Gastroesophageal sphincter (tissue), 4 donors: ENCODE results near the gene PRR13. TPM values are rescaled to one million over a fixed set of nuclear protein-coding genes. Genes with fewer than 3 reads are reported as not detected.
"Not testable (repeated sequence)": the region's sequence is repeated elsewhere in the genome, so short reads cannot be mapped to it uniquely, and the experiment has no call there.

Experiments used
- ATAC-seq: fragments of 150-250 bp; one replicate; pipeline ENCODE4 v1.9.1; 2016; ENCODE audit warnings: mild to moderate bottlenecking, moderate library complexity
- H3K27ac ChIP-seq, 4 donors: fragments of 200-600 bp; sonication (generic) in 3 of 4; 1 replicate in 3 of 4; 2 replicates in 1 of 4; pipeline ENCODE4 v1.5.1; 2016 to 2019
- H3K27me3 ChIP-seq: fragments of 200-600 bp; sonication (generic); one replicate; pipeline ENCODE4 v1.5.1; 2019
- H3K36me3 ChIP-seq, 2 donors: fragments of 200-600 bp; sonication (generic); one replicate each; pipeline ENCODE4 v1.5.1; 2019; ENCODE audit warnings: control low read depth in 1 of 2
- H3K4me1 ChIP-seq, 3 donors: fragments of 200-600 bp; sonication (generic); 1 replicate in 2 of 3; 2 replicates in 1 of 3; pipeline ENCODE4 v1.5.1; 2016 to 2019; ENCODE audit warnings: control low read depth in 2 of 3
- H3K4me3 ChIP-seq, 2 donors: fragments of 200-600 bp; sonication (generic); one replicate each; pipeline ENCODE4 v1.5.1; 2019; ENCODE audit warnings: mild to moderate bottlenecking in 1 of 2, moderate library complexity in 1 of 2
- H3K9me3 ChIP-seq, 3 donors: fragments of 200-600 bp; sonication (generic); one replicate each; pipeline ENCODE4 v1.5.1; 2017 to 2019; ENCODE audit warnings: control low read depth in 2 of 3
- CTCF ChIP-seq, 4 experiments: fragments of 200-600 bp in 2 of 4; fragments of 450-650 bp in 2 of 4; sonication (generic) in 1 of 4; IDR thresholded peaks; one replicate each; pipeline ENCODE4 v1.5.1; 2017 to 2019; ENCODE audit warnings: antibody characterized with exemption in 4 of 4, mild to moderate bottlenecking in 2 of 4, moderate library complexity in 2 of 4
- EP300 ChIP-seq: sonication (generic); formaldehyde crosslinking; IDR thresholded peaks from one replicate; pipeline ENCODE4 v1.6.1; 2017; ENCODE audit warnings: antibody characterized with exemption, mild to moderate bottlenecking
- POLR2A ChIP-seq, 2 donors: fragments of 450-650 bp; IDR thresholded peaks; one replicate each; pipeline ENCODE4 v1.6.1; 2017; ENCODE audit warnings: antibody characterized with exemption in 2 of 2, mild to moderate bottlenecking in 2 of 2, moderate library complexity in 1 of 2
- POLR2AphosphoS5 ChIP-seq: sonication (generic); formaldehyde crosslinking; IDR thresholded peaks from one replicate; pipeline ENCODE4 v1.6.1; 2017; ENCODE audit warnings: antibody characterized with exemption
- WGBS, 2 donors: methylation state at CpG; one replicate each; pipeline ENCODE4 v1.1.5; 2018; ENCODE audit warnings: low coverage in 1 of 2; 5-methylcytosine and 5-hydroxymethylcytosine counted together
- total RNA-seq, 4 donors: library from RNA; depleted of rRNA; stranded (reverse); fragments of >200 nt; gene quantifications; one replicate each; pipeline ENCODE4 v1.1.0, GENCODE V29; 2016

Gene PRR13
- total RNA-seq, 4 donors from 2014 or later, result 54.2 to 73.2 (median 69.6) TPM

- Histone ChIP-seq H3K36me3 (peaks cover 0 to 40% of the 10 kb centered on the region in 2 donors), H3K4me1 (peaks cover 0 to 48% (median 18%) of the 10 kb centered on the region in 3 donors), H3K9me3 (no peaks in the 10 kb centered on the region), H3K27me3 (no peaks in the 10 kb centered on the region), H3K27ac (peak overlapping the region in 3 of 4 donors; percentile 10 to 49 (median 28)), H3K4me3 (no peak overlapping the region)
- 38 to 49% methylated on average over 3 of the region's 3 CpGs for WGBS, 2 donors
- TF ChIP-seq POLR2AphosphoS5 (no peak), POLR2A (IDR thresholded peaks at IDR 0.05) (no peak), CTCF (IDR thresholded peaks at IDR 0.05) (no peak), EP300 (no peak)
- no peak for ATAC-seq
Observed at GRCh38 chr12:53413485-53414204, 27.9 kb upstream of the PRR13 start.

- WGBS, 2 donors, result 14 to 32% methylated on average over 3 of the region's 3 CpGs
- no peak overlapping the region for H3K4me3 ChIP-seq
- ATAC-seq, result no peak
Observed at GRCh38 chr12:53414756-53415417, 26.6 kb upstream of the PRR13 start.

GRCh38 chr12:53415752-53416389 is 25.7 kb upstream of the PRR13 start:
- peak overlapping the region in 3 of 4 donors; percentile 26 to 38 (median 35) for H3K27ac ChIP-seq

More at GRCh38 chr12:53414756-53415417, 26.6 kb upstream of the PRR13 start:
- H3K4me1 ChIP-seq, result peaks cover 0 to 48% (median 18%) of the 10 kb centered on the region in 3 donors
- no peaks in the 10 kb centered on the region for H3K27me3 ChIP-seq
- H3K27ac ChIP-seq, result peak overlapping the region in 3 of 4 donors; percentile 9 to 38 (median 35)
- H3K9me3 ChIP-seq, result no peaks in the 10 kb centered on the region
- TF ChIP-seq EP300, result no peak
- no peak for TF ChIP-seq POLR2AphosphoS5
- no peak for TF ChIP-seq CTCF (IDR thresholded peaks at IDR 0.05)
- TF ChIP-seq POLR2A (IDR thresholded peaks at IDR 0.05), result no peak
- H3K36me3 ChIP-seq, result peaks cover 0 to 28% of the 10 kb centered on the region in 2 donors

GRCh38 chr12:53417291-53417816 is 24.2 kb upstream of the PRR13 start:
- not testable (repeated sequence) for H3K27ac ChIP-seq, ATAC-seq, H3K9me3 ChIP-seq, H3K4me3 ChIP-seq, H3K27me3 ChIP-seq, H3K36me3 ChIP-seq
- WGBS, 2 donors, result 74% methylated on average over 9 of the region's 9 CpGs; no CpG with 5 or more reads in 1 of the 2 donors
- peaks cover 0 to 49% (median 14%) of the 10 kb centered on the region in 3 donors for H3K4me1 ChIP-seq

More at GRCh38 chr12:53415752-53416389, 25.7 kb upstream of the PRR13 start:
- 48 to 56% methylated on average over 2 of the region's 2 CpGs for WGBS, 2 donors
- H3K27me3 ChIP-seq, H3K9me3 ChIP-seq, H3K4me3 ChIP-seq, ATAC-seq: not testable (repeated sequence)
- Histone ChIP-seq H3K4me1 (peaks cover 0 to 49% (median 18%) of the 10 kb centered on the region in 3 donors), H3K36me3 (peaks cover 0 to 18% of the 10 kb centered on the region in 2 donors)

GRCh38 chr12:53418221-53418620 is 23.3 kb upstream of the PRR13 start:
- H3K27me3 ChIP-seq, result no peaks in the 10 kb centered on the region
- peaks cover 0 to 40% (median 12%) of the 10 kb centered on the region in 3 donors for H3K4me1 ChIP-seq
- no peaks in the 10 kb centered on the region for H3K36me3 ChIP-seq
- no peak overlapping the region for H3K4me3 ChIP-seq
- no peak overlapping the region for H3K27ac ChIP-seq
- no peaks in the 10 kb centered on the region for H3K9me3 ChIP-seq
- WGBS, 2 donors, result 82% methylated on average over 3 of the region's 3 CpGs
- TF ChIP-seq EP300 (no peak), CTCF (IDR thresholded peaks at IDR 0.05) (no peak), POLR2A (IDR thresholded peaks at IDR 0.05) (no peak), POLR2AphosphoS5 (no peak)
- ATAC-seq, result no peak
